ENCODE results near the gene CAMK2B.

CAMK2B gene

DNA sequence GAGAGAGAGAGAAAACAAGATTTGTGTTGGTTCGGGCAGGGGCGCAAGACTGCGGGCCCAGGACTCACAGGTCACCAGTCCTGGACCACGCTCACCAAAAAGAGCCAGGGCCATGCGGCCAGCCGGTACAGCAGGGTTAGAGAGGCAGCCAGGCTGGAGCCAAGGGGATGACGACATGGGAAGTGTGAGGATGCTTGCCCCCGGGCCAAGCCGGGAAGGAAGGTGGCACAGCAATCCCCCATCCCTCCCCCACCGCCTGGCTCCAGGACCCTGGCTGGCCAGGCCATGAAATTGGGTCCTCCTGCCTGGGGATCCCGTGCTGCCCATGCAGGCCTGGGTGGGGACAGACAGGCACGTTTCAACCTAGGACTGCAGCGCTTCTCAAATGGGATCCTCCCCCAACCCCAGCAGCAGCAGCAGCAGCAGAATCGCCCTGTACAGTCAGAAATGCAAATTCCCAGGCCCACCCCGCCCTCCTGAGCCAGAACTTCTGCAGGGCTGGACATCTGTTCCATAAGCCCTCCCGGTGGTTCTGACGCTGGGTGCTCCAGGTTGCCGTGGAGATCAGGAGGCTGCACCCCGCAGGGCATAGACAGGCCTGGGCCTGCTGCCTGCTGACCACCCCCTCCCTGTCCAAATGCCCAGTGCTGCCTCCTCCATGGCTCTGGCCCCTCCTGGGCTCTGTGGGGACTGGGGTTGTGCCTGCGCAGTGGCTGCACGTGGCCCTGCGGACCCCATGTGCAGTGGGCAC lies 89.6 kb downstream of the CAMK2B start:
- Mint-ChIP-seq H3K27ac (no peak overlapping the region), H3K9me3 (ENCODE audit: low read depth) (no peaks in the 10 kb centered on the region), H3K4me3 (no peak overlapping the region), H3K36me3 (no peaks in the 10 kb centered on the region), H3K27me3 (no peaks in the 10 kb centered on the region), H3K4me1 (ENCODE audit: low read depth) (no peaks in the 10 kb centered on the region)

GRCh38 chr7:44235066-44235465 lies 90.3 kb downstream of the CAMK2B start:
- H3K27me3 Mint-ChIP-seq = no peaks in the 10 kb centered on the region
- no peak overlapping the region for H3K4me3 Mint-ChIP-seq
- H3K36me3 Mint-ChIP-seq = no peaks in the 10 kb centered on the region
- H3K4me1 Mint-ChIP-seq (ENCODE audit: low read depth) = no peaks in the 10 kb centered on the region
- no peak overlapping the region for H3K27ac Mint-ChIP-seq
- H3K9me3 Mint-ChIP-seq (ENCODE audit: low read depth) = no peaks in the 10 kb centered on the region

GRCh38 chr7:44232901-44233715 lies 92.3 kb downstream of the CAMK2B start:
- Mint-ChIP-seq H3K4me3 (no peak overlapping the region), H3K36me3 (no peaks in the 10 kb centered on the region), H3K9me3 (ENCODE audit: low read depth) (no peaks in the 10 kb centered on the region), H3K27me3 (no peaks in the 10 kb centered on the region), H3K4me1 (ENCODE audit: low read depth) (no peaks in the 10 kb centered on the region), H3K27ac (no peak overlapping the region)

- H3K36me3 Mint-ChIP-seq = no peaks in the 10 kb centered on the region
- H3K9me3 Mint-ChIP-seq (ENCODE audit: low read depth) = no peaks in the 10 kb centered on the region
- H3K4me1 Mint-ChIP-seq (ENCODE audit: low read depth) = no peaks in the 10 kb centered on the region
- H3K27ac Mint-ChIP-seq = no peak overlapping the region
- no peak overlapping the region for H3K4me3 Mint-ChIP-seq
- no peaks in the 10 kb centered on the region for H3K27me3 Mint-ChIP-seq
Observed at GRCh38 chr7:44232396-44232795, 93.0 kb downstream of the CAMK2B start.

DNA sequence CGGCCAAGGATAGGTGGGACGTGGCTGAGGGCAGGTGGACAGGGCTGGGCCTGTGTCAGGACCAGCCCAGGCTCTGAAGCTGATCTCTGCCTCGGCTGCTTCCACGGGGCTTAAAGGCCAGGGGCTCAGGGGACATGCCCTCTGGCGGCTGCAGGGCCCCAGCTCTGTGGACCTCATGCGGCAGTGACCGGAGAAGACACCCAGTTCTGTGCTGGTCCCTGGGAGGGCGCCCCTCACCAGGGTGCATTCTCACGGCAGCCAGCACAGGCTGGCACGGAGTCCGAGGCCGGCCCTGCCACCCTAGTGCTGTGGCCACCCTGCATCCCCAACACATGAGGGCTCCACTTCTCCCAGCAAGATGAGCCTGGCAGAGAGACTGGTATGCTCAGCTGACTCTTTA lies 94.3 kb downstream of the CAMK2B start:
- Mint-ChIP-seq H3K4me1 (ENCODE audit: low read depth) (no peaks in the 10 kb centered on the region), H3K9me3 (ENCODE audit: low read depth) (no peaks in the 10 kb centered on the region), H3K36me3 (no peaks in the 10 kb centered on the region), H3K4me3 (no peak overlapping the region), H3K27me3 (no peaks in the 10 kb centered on the region), H3K27ac (no peak overlapping the region)

DNA sequence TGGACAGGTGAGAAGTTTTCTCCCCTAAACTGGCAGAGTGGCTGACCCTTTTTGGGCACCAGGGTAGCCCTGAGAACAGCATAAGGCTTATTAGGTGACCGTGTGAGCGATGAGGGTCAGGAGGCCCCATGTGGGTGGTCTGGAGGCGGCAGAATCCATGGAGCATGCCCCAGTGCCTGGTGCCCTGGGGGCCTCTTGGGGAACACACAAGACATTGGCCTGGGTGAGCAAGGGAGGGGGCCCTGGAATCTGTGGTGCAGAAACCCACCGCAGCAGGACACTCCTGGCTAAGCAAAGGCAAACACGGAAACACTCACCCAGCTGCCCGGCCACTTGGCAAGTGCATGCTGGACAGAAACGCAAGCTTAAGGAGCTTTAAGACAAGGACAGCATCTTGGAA lies 95.1 kb downstream of the CAMK2B start:
- Mint-ChIP-seq H3K9me3 (ENCODE audit: low read depth) (no peaks in the 10 kb centered on the region), H3K27ac (no peak overlapping the region), H3K4me3 (no peak overlapping the region), H3K36me3 (no peaks in the 10 kb centered on the region), H3K4me1 (ENCODE audit: low read depth) (no peaks in the 10 kb centered on the region), H3K27me3 (no peaks in the 10 kb centered on the region)

DNA sequence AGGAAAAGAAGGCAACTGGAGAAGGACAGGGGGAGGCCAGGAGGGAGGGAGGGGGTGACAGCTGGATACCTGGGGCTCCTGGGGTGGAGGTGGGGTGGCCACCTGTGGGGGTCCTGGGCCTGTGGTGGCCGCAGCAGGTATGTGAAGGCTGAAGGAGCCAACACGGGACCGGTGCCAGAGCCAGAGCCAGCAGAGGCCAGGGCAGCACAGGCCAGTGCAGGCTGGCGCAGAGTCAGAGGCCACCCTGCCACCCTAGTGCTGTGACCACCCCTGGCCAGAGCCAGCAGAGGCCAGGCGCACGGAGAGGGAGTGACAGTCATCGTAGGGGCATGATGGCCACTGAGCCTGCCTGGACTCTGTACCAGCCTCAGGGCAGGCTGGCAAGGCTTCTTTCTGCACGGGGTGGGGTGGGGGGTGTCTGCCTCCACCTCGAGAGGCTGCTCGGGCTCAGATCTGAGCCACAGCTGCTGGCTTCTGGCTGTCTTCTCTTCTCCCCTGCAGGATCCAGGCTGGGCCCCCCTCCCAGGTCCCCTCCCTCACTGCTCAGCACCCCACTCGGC lies 95.8 kb downstream of the CAMK2B start:
- H3K27ac Mint-ChIP-seq = no peak overlapping the region
- no peak overlapping the region for H3K4me3 Mint-ChIP-seq
- no peaks in the 10 kb centered on the region for H3K27me3 Mint-ChIP-seq
- no peaks in the 10 kb centered on the region for H3K36me3 Mint-ChIP-seq
- H3K9me3 Mint-ChIP-seq (ENCODE audit: low read depth) = no peaks in the 10 kb centered on the region
- no peaks in the 10 kb centered on the region for H3K4me1 Mint-ChIP-seq (ENCODE audit: low read depth)

- no peaks in the 10 kb centered on the region for H3K36me3 Mint-ChIP-seq
- H3K27me3 Mint-ChIP-seq = no peaks in the 10 kb centered on the region
- H3K9me3 Mint-ChIP-seq (ENCODE audit: low read depth) = no peaks in the 10 kb centered on the region
- no peaks in the 10 kb centered on the region for H3K4me1 Mint-ChIP-seq (ENCODE audit: low read depth)
- H3K27ac Mint-ChIP-seq = no peak overlapping the region
- no peak overlapping the region for H3K4me3 Mint-ChIP-seq
Observed at GRCh38 chr7:44228571-44229350, 96.6 kb downstream of the CAMK2B start.

GRCh38 chr7:44227911-44228310 lies 97.5 kb downstream of the CAMK2B start:
- Mint-ChIP-seq H3K4me1 (ENCODE audit: low read depth) (no peaks in the 10 kb centered on the region), H3K27me3 (no peaks in the 10 kb centered on the region), H3K9me3 (ENCODE audit: low read depth) (no peaks in the 10 kb centered on the region), H3K4me3 (no peak overlapping the region), H3K36me3 (no peaks in the 10 kb centered on the region), H3K27ac (no peak overlapping the region)

DNA sequence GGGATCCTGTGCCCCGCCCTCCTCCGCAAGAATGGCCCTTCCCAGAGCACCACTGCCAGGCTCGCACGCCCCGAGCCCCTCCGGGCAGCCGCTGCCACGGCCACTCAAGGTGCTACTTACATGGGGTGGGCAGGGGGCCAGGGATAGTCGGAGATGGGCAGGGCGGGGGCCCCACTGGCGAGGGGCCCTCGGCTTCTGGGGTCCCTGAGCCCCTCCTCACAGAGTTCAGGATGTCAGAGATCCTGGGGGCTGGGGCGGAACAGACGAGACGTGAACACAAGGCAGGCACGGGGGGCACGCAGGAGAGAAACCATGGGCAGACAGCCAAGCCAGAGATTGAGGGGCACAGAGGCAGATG lies 99.0 kb downstream of the CAMK2B start:
- Mint-ChIP-seq H3K27ac (no peak overlapping the region), H3K9me3 (ENCODE audit: low read depth) (no peaks in the 10 kb centered on the region), H3K4me1 (ENCODE audit: low read depth) (no peaks in the 10 kb centered on the region), H3K36me3 (no peaks in the 10 kb centered on the region), H3K4me3 (no peak overlapping the region), H3K27me3 (no peaks in the 10 kb centered on the region)

DNA sequence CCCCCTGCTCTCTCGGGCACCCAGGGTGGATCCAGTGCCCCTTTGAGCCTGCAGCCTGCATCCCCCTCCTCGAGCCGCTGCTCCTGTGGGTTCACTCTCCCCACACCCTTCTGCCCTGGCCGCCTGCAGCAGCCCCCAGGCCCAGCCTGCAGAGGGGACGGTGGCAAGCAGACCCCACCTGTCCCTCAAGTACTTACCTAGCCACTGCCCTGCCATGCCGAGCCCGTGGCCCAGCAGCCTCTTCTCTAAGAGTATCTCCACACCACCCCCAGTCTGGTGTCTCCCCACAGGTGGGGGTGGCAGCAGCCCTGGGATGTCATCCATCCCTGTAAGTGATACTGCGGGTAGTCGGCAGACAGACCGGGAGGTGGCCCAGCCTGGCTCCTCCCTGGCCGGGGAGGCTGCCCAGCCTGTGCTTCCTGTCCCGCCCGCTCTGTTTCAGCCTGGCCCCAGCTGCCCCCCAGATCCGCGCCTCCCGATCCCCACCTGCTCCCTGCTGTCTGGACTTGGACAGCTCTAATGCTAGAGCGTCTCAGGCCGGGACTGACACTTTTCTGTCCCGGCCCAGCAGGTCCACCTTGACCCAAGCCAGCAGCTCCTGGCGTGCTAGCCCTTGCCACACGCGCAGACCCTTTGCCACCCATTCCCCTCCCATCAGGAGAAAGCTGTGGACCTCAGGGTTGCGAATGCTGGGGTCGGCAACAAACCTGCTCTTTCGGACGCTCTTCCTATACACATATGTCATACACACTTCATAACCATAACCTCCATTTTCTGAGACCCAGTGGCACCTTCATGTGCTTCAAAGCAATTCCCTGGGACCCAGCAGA lies 99.6 kb downstream of the CAMK2B start:
- Mint-ChIP-seq H3K9me3 (ENCODE audit: low read depth) (no peaks in the 10 kb centered on the region), H3K36me3 (no peaks in the 10 kb centered on the region), H3K27me3 (no peaks in the 10 kb centered on the region), H3K4me1 (ENCODE audit: low read depth) (no peaks in the 10 kb centered on the region), H3K4me3 (no peak overlapping the region), H3K27ac (no peak overlapping the region)

DNA sequence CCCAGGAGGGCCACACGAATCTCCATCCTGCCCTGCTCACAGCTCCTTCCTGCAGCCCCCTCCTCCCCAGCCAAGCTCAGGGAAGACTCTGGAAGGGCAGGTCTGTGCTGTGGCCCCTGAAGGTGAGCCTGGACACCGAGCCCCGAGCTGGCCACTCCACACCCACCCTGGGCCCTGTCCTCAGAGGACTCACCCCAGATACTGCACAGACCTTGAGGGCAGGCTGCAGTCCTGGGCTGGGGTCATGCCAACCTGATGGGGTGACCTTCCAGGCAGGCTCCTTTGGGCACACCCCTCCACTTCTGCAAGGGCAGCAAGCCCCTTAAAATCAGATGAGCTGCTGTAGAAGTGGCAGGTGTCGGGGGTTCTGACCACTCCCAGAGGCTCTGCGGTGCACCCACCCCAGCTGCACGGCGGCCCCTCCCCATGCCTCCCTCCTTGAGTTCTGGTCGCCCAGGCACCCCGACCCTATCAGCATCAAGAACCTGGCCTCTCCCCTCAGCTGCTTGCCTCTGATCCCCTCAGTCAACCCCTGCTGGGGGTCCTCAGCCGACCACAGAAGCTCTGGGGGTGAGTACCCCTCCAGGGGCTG lies 100.3 kb downstream of the CAMK2B start:
- H3K27ac Mint-ChIP-seq = no peak overlapping the region
- H3K9me3 Mint-ChIP-seq (ENCODE audit: low read depth) = no peaks in the 10 kb centered on the region
- H3K36me3 Mint-ChIP-seq = no peaks in the 10 kb centered on the region
- H3K27me3 Mint-ChIP-seq = no peaks in the 10 kb centered on the region
- H3K4me3 Mint-ChIP-seq = no peak overlapping the region
- no peaks in the 10 kb centered on the region for H3K4me1 Mint-ChIP-seq (ENCODE audit: low read depth)

DNA sequence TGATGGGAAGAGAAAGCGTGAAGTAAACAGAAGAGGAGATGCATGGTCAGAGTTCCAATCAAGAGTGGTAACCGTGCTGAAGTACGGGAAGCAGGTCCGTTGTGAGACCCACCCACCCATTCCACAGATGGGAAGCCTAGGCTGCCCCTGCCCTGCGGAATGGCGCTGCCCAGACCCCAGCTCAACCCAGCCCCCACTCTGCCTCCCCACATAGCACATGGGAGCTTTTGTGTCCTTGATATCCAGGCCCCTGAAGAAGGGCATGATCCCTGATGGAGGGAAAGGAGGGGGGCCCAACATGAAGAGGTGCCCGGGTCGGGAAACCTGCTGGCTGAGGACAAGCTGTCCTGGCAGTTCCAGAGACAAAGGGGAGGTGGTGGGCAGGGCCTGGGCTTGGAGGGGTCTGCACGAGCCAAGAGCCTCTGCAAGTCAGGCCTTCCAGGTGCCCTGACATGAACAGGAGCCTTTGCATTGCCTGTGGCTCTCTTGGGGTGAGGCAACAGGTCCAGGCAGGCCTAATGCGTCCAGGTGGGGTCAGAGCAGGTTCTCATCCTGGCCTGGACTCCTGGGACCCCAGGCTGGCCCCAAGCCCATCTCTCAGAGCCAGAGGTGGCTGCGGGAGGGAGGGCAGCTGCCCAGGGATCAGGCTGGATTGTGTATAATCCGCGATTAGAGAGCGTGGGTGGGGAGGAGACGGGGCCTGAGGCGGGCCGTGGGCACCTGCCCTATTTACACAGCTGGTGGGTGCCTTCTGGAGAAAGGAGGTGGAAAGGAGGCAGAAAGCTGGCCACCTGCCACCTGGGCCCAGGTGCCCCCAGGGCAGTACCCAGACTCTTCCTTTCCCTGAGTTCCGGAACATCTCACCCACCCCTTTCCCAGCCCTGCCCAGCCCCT lies 101.1 kb downstream of the CAMK2B start:
- Mint-ChIP-seq H3K36me3 (no peaks in the 10 kb centered on the region), H3K4me3 (no peak overlapping the region), H3K27me3 (no peaks in the 10 kb centered on the region), H3K9me3 (ENCODE audit: low read depth) (no peaks in the 10 kb centered on the region), H3K27ac (no peak overlapping the region), H3K4me1 (ENCODE audit: low read depth) (no peaks in the 10 kb centered on the region)

Data from activated naive CD8-positive, alpha-beta T cell (primary cell).